Measurements from ENCODE around the gene KRT16.

GRCh38 chr17:41632482-41633105 is 20.0 kb upstream of the KRT16 start:
- no peak for TF ChIP-seq GATA2 (IDR thresholded peaks at IDR 0.05; ENCODE audit: low read depth, low read length)
- no peak for TF ChIP-seq GATA3 (IDR thresholded peaks at IDR 0.05; ENCODE audit: low read depth, low read length)

All from SH-SY5Y (cell line).